ENCODE measurements around the gene ZNF273.
"Not testable (repeated sequence)": the region's sequence is repeated elsewhere in the genome, so short reads cannot be mapped to it uniquely, and the experiment has no call there.

The ZNF273 gene

DNA sequence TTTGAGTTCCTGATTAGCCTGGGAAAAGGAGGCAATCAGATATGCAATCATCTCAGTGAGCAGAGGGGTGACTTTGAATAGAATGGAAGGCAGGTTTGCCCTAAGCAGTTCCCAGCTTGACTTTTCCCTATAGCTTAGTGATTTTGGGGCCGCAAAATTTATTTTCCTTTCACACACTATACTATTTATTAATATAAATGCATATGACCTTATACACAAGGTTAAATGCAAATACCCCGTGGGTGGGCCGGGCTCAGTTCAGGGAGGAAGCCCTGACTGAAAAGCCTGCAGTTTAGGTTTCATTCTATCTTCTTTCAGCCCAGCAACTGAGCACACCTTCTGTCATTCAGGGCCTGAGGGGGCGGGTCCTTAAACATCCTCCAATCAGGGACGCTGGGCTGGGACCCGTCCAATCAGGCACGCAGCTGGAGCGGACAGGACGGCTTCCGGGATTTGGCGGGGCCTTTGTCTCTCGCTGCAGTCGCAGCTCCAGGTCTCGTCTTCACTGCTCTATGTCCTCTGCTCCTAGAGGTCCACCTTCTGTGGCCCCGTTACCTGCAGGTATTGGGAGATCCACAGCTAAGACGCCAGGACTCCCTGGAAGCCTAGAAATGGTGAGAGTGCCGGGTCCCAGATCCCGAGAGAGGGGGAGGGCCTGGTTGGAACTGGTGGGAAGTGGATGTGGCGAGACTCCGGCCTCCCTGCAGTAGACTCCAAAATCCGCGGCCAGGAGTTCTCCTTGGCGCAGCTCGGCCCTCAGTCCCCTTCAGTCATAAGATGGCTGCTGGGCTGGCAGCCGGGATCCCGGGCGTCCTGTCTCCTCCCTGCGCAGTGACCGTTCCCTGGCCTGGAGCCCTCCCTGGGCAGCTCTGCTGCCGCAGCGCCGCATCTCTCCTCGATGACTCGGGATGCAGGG, at the start of gene ZNF273:
ZNF273 (plus strand) TSS at position 468 of the 916 bp plus-strand sequence; CDS start at position 513, 45 bp downstream.
- DNase-seq = peak; percentile 98 to 99

DNA sequence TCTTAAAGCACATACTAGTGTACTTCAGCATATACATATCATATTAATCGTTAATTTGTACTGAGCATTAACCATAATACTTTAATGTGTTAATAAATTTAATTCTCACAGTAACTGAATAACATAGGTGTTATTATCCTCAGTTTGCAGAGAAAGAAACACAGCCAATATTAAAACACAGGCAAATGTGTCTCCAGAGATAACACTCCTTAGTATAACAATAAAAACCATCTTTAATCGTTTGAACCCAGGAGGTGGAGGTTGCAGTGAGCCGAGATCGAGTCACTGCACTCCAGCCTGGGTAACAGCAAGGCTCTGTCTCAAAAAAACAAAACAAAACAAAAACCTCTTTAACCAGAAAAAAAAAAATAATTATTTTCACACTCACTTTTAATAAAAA, 49.4 kb upstream of the ZNF273 start:
- no peak for DNase-seq

DNA sequence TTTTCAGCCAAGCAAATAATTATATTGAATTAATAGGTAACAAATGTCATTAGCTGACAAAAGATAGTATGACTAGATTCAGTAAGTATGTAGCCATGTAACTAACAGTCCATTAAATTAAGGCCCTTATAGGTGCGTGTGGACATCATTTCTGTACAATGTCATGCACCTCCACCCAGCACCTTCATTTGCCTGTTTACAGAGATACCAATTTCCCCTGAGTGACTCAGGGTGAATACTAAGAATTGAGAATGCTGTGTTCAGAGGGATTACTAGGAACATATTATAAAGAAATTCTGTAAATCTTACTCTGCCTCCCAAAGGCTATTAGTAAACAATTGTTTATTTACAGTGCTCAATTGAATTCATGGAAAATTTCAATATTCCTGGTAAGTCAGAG, 48.1 kb upstream of the ZNF273 start:
- no peak for DNase-seq

DNA sequence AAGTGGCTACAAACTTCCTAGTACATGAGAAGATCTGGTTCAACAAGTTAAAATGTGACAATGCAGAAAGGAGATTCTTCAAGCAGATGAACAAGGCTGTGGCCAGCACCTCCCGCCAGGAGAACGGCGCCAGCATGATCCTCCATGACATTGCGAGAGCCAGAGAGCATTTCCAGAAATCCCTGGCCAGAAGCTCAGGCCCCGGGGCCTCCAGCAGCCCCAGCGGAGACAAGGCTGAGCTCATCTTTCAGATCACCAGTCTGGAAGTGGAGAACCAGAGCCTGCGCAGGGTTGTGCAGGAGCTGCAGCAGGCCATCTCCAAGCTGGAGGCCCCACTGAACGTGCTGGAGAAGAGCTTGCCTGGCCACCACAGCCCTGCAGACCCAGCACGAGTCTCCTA, 40.1 kb upstream of the ZNF273 start:
- no peak for DNase-seq

DNA sequence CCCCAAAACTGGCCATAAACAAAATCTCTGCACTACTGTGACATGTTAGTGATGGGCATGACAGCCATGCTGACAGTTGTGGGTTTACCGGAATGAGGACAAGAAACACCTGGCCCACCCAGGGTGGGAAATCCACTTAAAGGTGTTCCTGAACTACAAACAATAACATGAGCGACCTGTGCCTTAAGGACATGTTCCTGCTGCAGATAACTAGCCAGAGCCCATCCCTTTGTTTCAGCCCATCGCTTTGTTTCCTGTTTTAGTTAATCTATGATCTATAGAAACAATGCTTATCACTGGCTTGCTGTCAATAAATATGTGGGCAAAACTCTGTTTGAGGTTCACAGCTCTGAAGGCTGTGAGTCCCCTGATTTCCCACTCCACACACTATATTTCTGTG, 39.5 kb upstream of the ZNF273 start:
- DNase-seq = not testable (repeated sequence)

DNA sequence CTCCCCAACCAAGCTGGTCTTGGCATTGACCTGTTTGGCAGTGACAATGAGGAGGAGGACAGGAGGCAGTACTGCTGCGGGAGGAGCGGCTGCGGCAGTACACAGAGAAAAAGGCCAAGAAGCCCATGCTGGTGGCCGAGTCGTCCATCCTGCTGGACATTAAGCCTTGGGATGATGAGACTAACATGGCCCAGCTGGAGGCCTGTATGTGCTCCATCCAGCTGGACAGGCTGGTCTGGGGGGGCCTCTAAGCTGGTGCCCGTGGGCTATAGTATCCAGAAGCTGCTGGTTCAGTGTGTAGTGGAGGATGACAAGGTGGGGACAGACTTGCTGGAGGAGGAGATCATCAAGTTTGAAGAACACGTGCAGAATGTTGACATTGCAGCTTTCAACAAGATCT, 39.1 kb upstream of the ZNF273 start:
- DNase-seq = no peak

DNA sequence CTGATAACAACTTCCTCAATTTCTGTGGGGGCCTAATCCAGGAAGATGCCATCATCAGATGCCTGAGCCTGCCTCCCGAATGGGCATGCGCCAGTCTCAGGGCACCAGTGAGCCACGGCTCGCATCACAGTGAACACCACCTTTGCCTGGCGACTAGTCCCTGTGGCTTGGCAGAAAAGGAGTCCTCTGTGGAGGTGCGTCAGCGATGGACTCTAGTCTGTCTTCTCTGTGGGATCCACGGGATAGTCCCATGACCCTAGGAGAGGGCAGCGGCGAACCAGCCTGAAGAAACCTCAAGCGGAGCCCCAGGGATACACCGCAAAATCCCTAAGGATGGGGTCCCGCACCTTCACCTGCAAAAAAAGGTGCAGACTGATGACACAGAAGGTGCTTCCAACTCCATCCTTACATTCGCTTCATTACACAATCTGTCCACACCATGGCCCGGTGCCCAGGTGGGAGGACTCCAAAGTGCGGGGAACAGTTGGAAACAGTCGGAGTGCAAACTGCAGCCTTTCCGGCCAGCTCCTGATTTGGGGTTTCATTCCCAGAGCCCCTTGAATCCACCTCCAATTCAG, 35.1 kb upstream of the ZNF273 start:
- DNase-seq = no peak

DNA sequence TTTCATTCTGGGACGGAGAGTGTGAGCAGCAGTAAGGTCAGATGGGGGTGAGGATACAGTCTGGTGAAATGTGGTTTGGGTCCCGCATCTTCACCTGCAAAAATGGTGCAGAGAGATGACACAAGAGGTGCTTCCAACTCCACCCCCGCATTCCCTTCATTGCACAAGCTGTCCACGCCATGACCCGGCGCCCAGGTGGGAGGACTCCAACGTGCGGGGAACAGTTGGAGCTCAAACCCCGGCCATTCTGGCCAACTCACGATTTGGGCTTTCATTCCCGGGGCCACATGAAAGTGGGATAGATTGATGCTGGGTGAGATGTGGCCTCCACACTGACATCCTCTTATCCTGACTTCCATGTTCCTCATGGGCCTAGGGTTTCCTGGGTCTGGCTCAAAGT, 34.6 kb upstream of the ZNF273 start:
- no peak for DNase-seq

DNA sequence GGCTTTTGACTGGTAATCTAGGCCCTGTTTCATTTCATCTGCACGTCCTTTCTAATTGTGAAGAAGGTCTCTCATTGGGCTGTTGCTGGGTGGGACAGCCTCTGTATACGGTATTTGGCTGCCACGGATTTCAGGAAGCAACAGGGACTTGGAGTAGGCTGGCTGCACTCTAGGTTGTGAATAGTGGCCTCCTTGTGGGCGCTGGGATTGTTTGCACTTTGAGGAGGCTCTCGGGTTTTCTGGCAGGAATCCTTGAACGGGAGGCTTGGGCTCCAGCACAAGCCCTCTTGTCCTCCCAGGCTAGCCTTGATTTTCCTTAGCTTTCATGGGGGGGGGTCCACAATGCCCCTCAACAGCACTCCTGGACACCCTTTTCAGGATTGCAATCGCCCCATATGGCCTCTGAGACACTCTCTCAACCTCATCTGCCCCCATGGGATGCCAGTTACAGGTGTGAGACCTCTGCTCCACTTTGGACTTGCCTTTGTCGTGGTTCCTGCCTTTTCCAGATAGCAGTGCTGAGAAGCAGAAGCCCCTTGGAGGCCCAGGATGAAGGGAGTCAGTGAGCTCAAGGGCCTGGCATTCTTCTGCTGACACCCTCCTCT, 33.9 kb upstream of the ZNF273 start:
- no peak for DNase-seq

DNA sequence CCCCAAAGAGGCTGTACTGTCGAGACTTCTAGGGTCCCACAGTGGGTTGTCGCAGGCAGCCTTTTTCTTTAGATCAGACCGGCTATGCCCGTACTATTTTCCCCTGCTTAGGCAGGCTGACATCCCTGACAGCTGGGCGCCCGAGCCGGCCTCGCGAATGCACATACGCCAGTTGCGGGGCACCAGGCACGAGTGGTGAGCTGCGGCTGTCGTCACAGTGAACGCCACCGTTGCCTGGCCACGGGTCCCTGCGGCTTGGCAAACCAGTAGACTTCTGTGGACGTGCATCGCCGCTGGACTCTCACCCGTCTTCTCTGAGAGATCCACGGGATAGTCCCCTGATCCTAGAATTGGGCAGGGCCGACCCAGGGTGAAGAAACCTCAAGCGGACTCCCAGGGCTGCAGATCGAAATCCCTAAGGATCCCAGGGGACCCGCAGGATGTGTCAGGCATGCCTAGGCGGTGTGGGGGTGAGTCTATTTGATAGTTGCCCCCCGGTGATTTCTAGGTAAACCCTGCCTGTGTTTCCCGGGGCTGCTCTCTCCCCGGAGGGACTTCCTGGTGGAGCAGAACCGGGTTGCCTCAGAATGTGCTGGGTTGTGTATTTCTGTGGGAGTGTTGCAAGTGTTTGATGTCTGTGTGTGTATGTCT, 33.0 kb upstream of the ZNF273 start:
- DNase-seq = no peak

DNA sequence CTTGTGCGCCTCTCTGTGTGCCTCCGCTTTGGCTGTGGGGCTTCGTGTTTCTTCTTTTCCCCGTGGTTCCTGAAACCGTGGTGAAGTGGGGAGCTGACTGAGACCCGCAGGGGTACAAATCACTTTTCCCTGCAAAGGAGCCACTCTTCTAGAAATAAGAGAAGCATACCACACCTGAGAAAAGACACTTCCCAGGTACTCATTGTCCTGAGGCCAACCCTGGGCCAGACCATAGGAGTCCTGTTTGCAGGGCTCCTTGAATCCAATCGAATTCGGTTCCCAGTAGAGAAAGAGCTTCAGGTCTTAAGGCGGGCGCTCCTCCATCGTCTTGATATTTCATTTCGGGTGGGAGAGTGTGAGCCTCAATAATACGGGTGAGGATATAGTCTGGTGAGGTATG, 32.4 kb upstream of the ZNF273 start:
- no peak for DNase-seq

DNA sequence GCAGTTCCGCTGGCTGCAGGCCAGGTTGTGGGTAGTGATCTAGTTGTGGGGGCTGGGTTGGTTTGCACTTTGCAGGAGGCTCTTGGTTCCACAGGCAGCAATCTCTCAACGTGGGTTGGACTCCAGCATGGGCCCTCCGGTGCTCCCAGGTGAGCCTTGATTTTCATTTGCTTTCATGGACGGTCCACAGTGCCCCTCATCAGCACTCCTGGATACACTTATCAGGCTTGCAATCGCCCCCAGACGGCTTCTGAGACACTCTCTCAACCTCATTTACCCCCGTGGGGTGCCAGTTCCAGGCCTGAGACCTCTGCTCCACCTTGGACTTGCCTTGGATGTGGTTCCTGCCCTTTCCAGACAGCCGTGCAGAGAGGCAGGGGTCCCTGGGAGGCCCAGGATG, 31.3 kb upstream of the ZNF273 start:
- DNase-seq = no peak

DNA sequence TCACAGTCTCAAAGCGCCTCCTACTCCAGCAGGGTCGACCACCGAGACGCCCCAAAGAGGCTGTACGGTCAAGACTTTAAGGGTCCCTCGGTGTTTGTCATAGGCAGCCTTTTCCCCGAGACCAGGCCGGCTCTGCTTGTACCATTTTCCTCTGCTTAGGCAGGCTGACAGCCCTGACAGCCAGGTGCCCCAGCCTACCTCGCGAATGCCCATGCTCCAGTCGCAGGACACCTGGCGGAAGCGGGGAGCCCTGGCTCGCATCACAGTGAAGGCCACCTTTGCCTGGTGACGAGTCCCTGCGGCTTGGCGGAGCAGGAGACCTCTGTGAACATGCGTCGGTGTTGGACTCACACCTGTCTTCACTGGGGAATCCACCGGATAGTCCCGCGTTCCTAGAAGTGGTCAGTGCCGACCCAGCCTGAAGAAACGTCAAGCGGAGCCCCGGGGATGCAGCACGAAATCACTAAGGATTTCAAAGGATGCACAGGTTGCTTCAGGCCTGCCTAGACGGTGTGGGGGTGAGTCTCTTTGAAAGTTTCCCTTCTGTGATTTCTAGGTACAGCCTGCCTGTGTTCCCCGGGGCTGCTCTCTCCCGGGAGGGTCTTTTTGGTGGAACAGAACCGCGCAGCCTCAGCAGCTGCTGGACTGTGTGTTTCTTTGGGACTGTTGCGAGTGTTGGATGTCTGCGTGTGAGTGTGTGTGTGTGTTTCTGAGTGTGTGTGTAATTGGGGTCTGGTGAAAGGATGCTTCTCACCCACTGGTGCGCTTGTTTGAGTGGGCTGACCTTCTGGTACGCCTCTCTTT, 30.5 kb upstream of the ZNF273 start:
- no peak for DNase-seq

DNA sequence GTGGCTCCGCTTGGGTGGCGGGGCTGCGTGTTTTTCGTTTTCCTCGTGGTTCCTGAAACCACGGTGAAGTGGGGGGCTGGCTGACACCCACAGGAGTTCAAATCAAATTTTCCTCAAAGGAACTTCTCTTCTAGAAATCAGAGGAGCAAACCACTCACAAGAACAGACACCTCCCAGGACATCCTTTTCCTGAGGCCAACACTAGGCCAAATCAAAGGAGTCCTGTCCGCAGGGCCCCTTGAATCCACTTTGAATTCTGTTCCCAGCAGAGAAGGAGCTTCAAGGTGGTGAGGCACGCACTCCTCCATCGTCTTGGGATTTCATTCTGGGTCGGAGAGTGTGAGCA, 29.9 kb upstream of the ZNF273 start:
- no peak for DNase-seq

DNA sequence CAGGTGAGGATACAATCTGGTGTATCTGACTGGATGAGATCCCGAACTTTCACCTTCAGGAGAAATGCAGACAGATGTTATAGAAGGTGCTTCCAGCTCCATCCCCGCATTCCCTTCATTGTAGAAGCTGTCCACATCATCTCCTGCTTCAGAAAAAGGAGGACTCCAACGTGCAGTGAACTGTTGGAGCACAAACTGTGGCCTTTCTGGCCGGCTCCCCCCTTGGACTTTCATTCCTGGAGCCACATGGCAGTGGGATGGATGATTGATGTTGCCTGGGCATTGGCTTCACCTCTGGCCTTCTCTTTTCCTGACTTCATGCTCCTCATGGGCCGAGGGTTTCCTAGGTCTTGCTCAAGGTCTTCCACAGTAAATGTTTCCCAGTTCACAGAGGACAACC, 29.6 kb upstream of the ZNF273 start:
- no peak for DNase-seq

DNA sequence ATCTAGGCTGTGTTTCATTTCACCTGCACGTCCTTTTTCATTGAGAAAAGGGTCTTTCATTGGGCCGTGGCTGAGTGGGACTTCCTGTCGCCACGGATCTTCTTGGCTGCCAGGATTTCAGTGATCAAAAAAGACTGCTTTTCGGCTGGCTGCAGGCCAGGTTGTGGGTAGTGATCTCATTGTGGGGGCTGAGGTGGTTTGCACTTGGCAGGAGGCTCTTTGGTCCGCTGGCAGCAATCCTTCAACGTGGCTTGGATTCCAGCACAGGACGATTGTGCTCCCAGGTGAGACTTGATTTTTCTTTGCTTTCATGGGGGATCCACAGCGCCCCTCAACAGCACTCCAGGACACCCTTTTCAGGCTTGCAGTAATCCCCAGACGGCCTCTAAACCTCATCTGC, 29.0 kb upstream of the ZNF273 start:
- no peak for DNase-seq

DNA sequence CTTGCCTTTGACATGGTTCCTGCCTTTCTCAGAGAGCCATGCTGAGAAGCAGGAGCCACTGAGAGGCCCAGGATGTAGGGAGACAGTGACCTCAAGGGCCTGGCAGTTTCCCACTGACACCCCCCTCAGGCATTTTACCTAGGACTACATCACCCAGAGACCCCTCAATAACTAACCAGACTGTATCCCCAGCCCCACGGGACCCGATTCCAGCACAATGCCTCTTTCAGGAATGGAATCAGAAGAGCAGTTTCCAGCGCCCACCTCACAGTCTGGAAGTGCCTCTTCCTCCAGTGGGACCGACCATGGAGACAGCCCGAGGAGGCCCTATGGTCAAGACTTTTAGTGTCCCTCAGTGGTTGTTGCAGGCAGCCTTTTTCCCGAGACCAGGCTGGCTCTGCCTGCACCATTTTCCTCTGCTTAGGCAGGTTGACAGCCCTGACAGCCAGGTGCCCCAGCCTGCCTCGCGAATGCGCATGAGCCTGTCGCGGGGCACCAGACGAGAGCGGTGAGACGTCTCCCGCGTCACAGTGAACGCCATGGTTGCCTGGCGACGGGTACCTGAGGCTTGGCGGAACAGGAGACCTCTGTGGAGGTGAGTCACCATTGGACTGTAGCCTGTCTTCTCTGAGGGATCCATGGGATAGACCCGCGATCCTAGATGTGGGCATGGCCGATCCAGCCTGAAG, 28.4 kb upstream of the ZNF273 start:
- no peak for DNase-seq

DNA sequence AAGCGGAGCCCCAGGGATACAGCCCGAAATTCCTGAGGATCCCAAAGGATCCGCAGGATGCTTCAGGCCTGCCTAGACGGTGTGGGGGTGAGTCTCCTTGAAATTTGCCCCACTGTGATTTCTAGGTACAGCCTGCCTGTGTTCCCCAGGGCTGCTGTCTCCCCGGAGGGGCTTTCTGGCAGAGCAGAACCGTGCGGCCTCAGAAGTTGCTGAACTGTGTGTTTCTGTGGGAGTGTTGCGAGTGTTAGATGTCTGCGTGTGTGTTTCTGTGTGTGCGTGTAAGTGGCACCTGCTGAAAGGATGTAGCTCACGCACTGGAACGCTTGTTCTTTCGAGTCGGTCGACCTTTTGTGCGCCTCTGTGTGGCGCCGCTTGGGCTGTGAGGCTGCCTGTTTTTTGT, 27.8 kb upstream of the ZNF273 start:
- no peak for DNase-seq

DNA sequence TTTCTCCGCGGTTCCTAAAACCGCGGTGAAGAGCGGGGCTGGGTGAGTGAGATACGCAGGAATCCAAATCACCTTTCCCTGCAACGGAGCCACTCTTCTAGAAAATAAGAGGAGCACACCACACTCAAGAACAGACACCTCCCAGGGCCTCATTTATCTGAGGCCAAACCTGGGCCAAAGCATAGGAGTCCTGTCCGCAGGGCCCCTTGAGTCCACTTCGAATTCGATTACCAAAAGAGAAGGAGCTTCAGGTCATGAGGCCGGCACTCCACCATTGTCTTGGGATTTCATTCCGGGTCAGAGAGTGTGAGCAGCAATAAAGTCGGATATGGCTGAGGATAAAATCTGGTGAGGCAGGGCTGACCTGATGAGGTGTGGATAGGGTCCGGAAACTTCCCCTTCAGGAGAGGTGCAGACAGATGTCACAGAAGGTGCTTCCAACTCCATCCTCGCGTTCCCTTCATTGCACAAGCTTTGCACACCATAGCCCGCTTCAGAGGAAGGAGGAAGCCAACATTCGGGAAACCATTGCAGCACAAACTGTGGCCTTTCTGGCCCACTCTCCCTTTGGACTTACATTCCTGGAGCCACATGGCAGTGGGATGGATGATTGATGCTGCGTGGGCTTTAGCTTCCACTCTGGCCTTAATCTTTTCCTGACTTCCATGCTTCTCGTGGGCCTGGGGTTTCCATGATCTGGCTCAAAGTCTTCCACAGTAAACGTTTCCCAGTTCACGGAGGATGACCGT, 27.2 kb upstream of the ZNF273 start:
- DNase-seq = no peak

DNA sequence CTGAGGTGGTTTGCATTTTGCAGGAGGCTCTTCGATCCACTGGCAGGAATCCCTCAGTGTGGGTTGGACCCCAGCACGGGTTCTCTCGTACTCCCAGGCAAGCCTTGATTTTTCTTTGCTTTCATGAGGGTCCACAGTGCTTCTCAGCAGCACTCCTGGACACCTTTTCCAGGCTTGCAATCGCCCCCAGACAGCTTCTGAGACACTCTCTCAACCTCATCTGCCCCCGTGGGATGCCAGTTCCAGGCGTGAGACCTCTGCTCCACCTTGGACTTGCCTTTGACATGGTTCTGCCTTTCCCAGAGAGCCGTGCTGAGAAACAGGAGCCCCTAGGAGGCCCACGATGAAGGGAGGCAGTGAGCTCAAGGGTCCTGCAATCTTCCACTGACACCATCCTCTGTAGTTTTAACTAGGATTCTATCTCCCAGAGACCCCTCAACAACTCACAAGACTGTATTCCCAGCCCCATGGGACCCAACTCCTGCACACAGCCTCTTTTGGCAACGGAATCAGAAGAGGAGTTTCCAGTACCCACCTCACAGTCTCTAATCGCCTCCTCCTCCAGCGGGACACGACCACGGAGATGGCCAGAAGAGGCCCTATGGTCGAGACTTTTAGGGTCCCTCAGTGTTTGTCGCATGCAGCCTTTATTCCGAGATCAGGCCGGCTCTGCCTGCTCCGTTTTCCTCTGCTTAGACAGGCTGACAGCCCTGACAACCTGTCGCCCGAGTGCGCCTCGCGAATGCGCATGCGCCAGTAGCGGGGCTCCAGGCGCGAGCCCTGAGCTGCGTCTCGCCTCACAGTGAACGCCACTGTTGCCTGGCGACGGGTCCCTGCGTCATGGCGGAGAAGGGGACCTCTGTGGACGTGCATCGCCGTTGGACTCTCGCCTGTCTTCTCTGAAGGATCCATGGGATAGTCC, 26.0 kb upstream of the ZNF273 start:
- peak; percentile 76 to 80 for DNase-seq
